ENCODE results near the gene CFAP206.

- TF ChIP-seq CTCF (IDR thresholded peaks at IDR 0.05; ENCODE audit: extremely low read depth in 1 of 2, insufficient read depth in 1 of 2, low read depth in 1 of 2, low read length in 2 of 2) (no peak), EZH2 (IDR thresholded peaks at IDR 0.05; ENCODE audit: borderline replicate concordance, low read depth, low read length, severe bottlenecking) (no peak), MAX (IDR thresholded peaks at IDR 0.05; ENCODE audit: insufficient read depth, insufficient read length) (no peak), FOS (IDR thresholded peaks at IDR 0.05; ENCODE audit: borderline replicate concordance, insufficient read depth, low read length) (no peak)
Measured at GRCh38 chr6:87473419-87473903, 65.7 kb downstream of the CFAP206 start.

Data from endothelial cell of umbilical vein (primary cell).